ENCODE data around the gene CYB561D1.

- TF ChIP-seq CTCF (IDR thresholded peaks at IDR 0.05; ENCODE audit: low read depth, low read length, poor library complexity, severe bottlenecking) = no peak
- no peak for TF ChIP-seq EZH2phosphoT487 (IDR thresholded peaks at IDR 0.05; ENCODE audit: borderline replicate concordance, low read length)
Measured at GRCh38 chr1:109454497-109455133, 39.3 kb upstream of the CYB561D1 start.

Measured in DOHH2 (cell line).